Stimulated activated CD4-positive, alpha-beta T cell treated with anti-CD3 and anti-CD28 coated beads, Interleukin-2, amount 100 ng/mL, for 4 hours (primary cell): Measurements from ENCODE around the gene GPR25.

Experiments
- DNase-seq: peaks from one replicate; pipeline ENCODE4 v3.0.0-alpha.2; 2020; ENCODE audit warnings: low read depth

The GPR25 gene

DNA sequence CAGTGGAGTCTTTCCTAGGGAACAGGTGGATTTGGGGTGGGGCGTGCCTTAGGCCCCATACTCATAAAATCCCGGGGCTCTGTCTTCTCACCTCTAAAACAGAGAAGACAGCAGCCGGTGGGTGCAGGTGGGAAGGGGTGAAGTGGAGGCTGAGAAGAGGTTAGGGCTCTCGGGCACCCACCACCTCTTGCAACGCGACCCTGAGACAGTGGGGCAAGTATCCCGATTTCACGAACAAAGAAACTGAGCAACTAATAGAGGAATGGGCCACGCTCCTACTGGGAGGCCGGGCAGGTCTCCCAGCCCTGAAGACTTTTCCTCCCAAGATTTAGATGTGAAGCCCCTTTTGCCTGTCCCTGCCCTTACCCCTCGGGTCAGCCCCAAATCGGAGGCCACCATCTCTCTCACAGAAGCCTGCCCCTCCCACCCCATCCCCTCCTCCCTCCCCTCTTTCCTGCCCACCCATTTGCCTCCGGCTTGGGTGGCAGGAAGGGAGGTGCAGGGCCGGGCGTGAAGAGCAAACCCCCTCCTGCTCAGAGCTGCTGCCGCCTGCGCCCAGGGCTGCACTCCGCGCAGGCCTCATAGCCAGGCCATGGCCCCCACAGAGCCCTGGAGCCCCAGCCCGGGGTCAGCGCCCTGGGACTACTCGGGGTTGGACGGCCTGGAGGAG is at the start of gene GPR25:
Gene GPR25 (plus strand): TSS at position 536 of the 670 bp plus-strand sequence. CDS start 57 bp downstream, at position 593.
- DNase-seq: no peak

- DNase-seq: no peak
Observed at GRCh38 chr1:200831091-200831490, 41.7 kb upstream of the GPR25 start.

- no peak for DNase-seq
Observed at GRCh38 chr1:200834383-200834782, 38.4 kb upstream of the GPR25 start.

DNA sequence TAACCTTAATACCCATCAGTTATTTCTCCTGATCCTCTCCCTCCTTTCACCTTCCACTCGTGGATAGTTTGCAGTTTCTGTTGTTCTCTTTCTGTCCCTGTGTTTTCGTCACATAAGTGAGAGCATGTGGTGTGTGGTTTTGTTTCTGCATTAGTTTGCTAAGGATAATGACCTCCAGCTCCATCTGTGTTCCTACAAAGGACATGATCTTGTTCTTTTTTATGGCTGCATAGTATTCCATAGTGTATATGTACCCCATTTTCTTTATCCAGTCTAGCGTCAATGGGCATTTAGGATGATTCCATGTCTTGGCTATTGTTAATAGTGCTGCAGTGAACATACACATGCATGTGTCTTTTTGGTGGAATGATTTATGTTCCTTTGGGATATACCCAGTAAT is 36.6 kb upstream of the GPR25 start:
- no peak for DNase-seq

DNA sequence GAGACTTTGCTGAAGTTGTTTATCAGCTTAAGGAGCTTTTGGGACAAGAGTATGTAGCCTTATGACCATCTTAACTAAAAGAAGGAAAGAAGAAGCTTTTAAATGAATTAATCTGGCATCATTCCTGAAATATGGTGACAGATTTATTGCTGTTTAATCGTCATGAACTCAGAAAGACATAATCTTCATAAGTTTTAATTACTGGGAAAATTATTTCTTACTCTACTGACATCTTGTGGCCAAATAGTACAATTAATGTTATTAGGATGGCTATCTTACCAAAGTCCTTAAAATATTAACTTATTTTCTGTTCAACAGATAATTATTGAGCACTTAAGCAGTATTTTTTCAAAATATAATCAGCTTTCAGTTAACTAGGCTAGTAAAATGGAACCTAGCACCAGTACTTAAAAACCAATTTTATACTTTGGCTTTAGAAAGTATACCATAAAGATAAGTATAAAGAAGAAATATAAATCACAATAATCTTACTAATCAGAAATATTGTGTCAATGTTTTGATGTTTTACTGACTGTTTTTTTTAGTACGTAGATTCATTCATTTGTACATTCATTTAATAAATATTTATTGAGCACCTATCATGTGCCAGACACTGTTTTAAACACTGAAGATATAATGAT is 34.7 kb upstream of the GPR25 start:
- no peak for DNase-seq

GRCh38 chr1:200838676-200839445 is 33.9 kb upstream of the GPR25 start:
- DNase-seq: no peak

- no peak for DNase-seq
Observed at GRCh38 chr1:200845360-200845759, 27.4 kb upstream of the GPR25 start.

- no peak for DNase-seq
Observed at GRCh38 chr1:200846398-200846797, 26.4 kb upstream of the GPR25 start.

DNA sequence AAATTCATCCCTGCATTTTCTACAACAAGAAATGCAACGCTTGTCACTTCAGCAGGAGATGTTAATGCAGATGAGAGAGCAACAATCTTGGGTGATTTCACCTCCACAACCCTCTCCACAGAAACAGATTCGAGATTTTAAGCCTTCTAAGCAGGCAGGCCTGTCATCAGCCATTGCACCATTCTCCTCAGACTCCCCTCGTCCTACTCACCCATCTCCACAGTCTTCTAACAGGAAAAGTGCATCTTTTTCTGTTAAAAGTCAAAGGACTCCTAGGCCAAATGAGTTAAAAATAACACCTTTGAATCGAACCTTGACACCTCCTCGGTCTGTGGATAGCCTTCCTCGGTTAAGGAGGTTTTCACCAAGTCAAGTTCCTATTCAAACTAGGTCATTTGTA is 23.4 kb upstream of the GPR25 start:
- no peak for DNase-seq

DNA sequence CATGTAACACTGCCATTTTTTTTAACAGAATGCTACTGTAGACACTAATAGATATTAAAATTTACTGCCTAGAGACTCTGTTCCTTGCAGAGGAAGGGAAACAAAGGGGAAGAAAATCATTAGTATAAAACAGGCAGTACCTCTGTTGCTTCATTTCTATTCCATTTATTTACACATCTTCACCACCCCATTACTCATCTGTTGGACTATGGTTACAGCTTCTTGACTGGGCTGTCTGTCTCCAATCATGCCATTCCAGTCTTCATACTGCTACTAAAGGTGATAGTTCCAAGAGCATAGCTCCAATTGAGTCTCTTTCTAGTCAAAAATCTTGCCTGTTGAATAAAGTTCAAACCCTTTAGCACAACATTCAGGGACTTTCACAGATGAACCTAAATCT is 22.2 kb upstream of the GPR25 start:
- DNase-seq: no peak

DNA sequence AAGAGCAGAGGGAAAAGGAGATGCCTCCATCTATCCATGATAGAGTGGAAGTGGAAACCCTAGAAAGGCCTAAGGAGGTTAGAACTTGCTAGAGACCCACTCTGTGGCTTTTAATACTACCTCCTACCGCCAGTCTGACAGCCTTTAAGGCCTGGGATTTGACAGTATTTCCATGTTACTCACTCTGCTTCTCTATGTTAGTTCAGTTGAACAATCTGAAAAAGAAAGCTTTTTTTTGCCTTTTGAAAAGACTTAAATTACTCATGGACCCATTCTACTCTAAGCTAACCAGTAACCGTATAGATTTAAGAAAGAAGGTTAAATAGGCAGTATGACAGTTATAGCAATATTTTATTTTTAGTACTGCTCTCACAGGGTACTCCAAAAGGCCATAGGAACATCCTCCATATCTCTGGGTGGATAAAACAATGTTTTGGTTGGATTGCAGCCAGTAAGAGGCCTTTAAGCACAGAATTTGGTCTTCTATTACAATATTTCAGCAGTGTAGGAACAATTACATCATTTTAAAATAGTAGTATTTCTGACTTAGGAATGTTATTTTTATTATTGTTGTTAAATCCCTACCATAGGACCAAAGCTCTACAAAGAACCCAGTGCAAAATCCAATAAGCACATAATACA is 15.9 kb upstream of the GPR25 start:
- no peak for DNase-seq

GRCh38 chr1:200857804-200858203 is 15.0 kb upstream of the GPR25 start:
- DNase-seq: no peak

DNA sequence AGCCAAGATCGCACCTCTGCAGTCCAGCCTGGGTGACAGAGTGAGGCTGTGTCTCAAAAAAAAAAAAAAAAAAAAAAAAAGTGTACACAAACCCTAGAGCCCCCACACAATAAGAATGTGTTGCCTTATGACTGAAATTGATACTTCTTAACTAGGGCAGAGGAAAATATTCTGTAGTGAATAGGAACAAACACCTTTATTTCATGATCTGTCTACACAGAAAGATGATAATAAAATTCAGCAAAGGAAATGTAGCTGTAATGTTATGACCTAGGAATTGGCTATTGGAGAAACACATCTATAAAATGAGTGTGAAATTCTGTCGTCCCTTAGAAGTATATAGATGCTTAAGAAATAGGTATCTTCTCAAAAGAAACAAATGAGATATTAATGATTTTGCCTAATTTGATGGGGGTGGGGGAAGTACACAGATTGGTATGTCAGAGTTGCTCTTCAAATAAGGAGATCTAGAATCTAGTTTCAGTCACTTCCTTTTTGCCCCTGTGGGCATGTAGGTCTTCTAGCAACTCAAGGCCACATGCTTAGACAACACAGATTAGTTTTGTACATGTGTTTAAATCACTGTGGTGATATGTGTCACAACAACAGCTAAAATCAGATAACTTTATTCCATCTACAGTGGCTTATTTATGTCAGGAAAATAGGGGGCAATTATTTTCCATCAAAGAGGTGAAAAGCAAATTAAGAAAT is 10.7 kb upstream of the GPR25 start:
- DNase-seq: no peak

DNA sequence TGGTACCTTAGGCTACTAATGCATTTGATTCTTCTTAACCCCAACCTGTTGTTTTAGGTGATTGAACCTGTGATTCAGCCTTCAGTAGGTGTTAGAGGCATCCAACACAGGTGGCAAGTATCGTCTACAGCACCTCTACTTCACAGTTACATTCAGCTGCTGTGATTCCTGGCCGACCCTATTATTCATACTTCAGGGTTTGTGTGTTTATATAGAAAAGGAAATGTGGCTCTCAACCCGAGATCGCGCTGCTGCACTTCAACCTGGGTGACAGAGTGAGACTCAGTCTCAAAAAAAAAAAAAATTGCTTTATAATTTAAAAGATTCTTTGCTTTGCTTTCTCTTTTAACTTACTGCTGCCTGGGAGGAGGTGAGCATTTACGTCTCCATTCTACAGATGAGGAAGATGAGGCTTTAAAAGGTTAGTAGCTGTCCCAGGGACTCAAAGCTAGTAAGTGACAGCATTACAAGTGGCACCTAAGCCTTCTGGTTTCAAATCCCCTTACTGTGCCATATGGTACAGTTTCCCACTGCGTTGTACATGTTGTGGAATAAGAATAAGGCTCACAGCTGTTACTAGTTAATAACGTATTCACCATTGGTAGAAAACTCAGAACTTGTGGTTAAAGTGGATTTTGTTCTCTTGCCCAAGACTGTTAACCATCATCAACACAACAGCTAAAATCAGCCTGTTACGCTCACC is 9.9 kb upstream of the GPR25 start:
- DNase-seq: no peak

DNA sequence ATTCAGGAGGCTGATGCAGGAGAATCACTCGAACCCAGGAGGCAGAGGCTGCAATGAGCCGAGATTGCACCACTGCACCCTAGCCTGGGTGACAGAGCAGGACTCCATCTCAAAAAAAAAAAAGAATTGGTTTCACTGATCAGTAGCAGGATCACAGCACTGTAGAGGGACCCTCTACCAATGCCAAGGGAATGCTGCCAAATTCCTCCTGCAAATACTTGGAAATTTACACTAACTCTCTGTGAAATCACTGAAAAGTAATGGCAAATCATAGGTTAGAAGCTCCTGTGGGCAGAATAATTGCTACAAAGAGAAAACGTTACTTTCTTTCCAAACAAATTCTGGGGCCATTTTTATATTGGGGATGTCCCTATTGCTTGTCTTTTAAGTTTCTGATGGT is 6.7 kb upstream of the GPR25 start:
- DNase-seq: no peak

DNA sequence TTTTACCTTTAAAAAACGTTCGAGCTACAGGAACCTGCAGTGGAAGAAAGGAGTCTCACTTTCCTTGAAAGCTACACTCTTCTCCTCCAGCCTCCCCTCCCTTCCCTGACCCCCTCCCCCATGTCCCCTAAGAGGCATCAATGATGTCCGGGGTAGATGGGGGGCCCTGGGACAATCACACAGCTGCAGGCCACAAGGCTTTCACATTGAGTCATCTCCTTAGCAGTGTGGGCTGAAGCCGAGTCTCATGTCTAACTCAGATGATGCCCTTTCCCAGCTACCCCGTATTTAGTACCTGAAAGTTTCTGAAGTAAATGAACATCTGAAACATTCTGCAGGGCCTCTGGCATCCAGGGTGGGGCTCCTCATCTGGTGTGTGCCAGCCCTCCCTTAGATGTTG is 6.3 kb upstream of the GPR25 start:
- DNase-seq: no peak

DNA sequence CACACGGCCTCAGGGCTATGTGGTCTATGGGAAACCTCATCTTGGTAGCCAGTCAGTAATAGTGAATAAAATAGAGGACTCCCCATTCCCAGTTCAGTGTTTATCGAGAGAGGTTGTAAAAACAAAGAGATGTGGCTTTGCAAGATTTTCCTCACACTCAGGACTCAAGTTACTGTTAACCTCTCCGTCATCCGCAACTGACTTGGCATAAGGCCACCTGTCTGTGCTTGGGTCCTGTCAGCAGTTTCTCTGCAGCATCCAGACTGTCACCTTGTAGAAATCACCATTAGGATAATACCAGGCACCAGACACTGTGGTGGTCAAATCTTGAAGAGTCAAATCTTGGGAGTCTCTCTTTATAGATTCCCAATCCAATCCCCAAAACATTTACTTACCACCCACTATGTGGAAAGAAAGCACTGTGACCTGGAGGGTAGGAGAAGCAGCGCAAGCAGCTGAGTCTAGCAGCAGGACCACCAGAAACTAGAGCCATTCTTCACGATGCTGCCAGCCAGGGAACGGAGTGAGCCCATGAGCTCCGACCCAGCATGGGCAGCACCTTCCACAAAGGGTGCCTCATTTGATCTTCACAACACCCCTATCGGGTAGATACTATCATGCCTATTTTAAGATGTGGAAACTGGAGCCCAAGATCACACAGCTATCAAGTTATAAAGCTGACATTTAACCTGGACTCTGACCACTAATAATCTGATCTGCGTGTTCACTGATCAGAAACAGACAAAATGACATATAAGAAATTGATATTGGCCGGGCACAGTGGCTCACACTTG is 5.6 kb upstream of the GPR25 start:
- DNase-seq: no peak

DNA sequence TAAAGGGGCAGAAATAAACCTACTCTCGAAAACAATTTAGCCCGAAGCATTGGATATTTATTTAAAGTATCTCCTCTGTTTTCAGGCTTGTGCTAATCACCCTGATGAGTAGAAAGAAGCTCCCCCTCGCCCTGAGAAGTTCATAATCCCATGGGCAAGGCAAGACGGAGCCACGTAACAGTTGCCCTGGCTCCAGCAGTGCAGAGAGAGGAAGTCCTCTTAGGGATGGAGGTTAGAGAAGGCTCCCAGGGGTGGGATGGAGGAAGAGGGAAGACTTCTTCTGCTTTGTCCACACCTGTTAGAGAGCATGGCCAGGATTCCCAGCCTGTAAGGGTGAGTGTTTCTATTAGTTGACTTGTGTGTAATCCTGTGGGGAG is 3.4 kb upstream of the GPR25 start:
- DNase-seq: no peak

- no peak for DNase-seq
Observed at GRCh38 chr1:200869753-200870391, 2.9 kb upstream of the GPR25 start.

GRCh38 chr1:200873116-200873670 is 412 bp downstream of the GPR25 start:
- no peak for DNase-seq
